HepG2 (cell line): Measurements from ENCODE around the gene SVIP. TPM values are rescaled to one million over a fixed set of nuclear protein-coding genes. Genes with fewer than 3 reads are reported as not detected.

Experiments
- HIVEP1 ChIP-seq: sonication (generic); formaldehyde crosslinking; IDR thresholded peaks from 2 replicates; pipeline ENCODE4 v1.4.0; 2020; ENCODE audit warnings: mild to moderate bottlenecking, missing genetic modification reagents
- IRF2 ChIP-seq: IDR thresholded peaks from 2 replicates; pipeline ENCODE4 v1.6.1; 2018; ENCODE audit warnings: missing genetic modification reagents, missing compliant biosample characterization
- ISL2 ChIP-seq: sonication (generic); formaldehyde crosslinking; IDR thresholded peaks from 2 replicates; pipeline ENCODE4 v1.5.0; 2020; ENCODE audit warnings: missing genetic modification reagents
- SOX13 ChIP-seq, 3 experiments: fragments of 450-650 bp in 1 of 3; sonication (generic) in 1 of 3; formaldehyde crosslinking in 1 of 3; IDR thresholded peaks in 2 of 3; conservative IDR thresholded peaks in 1 of 3; 2 replicates each; pipeline versions ENCODE4 v1.5.0 to v1.6.1; 2016 to 2020; ENCODE audit warnings: antibody characterized with exemption in 1 of 3, mild to moderate bottlenecking in 1 of 3, missing compliant biosample characterization in 1 of 3, missing genetic modification reagents in 1 of 3, moderate library complexity in 1 of 3
- SP1 ChIP-seq, 2 experiments: fragments of 450-650 bp in 1 of 2; sonication (generic) in 1 of 2; formaldehyde crosslinking in 1 of 2; IDR thresholded peaks; 2 replicates each; pipeline versions ENCODE4 v1.4.0 to v1.6.1; 2016 to 2020; ENCODE audit warnings: missing genetic modification reagents in 1 of 2
- SP5 ChIP-seq: IDR thresholded peaks from 2 replicates; pipeline ENCODE4 v1.6.1; 2016; ENCODE audit warnings: low read depth, borderline replicate concordance
- ZNF451 ChIP-seq: sonication (generic); formaldehyde crosslinking; IDR thresholded peaks from 2 replicates; pipeline ENCODE4 v1.5.0; 2020; ENCODE audit warnings: mild to moderate bottlenecking, missing genetic modification reagents
- ZNF546 ChIP-seq: sonication (generic); formaldehyde crosslinking; conservative IDR thresholded peaks from 2 replicates; pipeline ENCODE4 v1.8.1; 2023; ENCODE audit warnings: mild to moderate bottlenecking, missing genetic modification reagents
- ZNF614 ChIP-seq: IDR thresholded peaks from 2 replicates; pipeline ENCODE4 v1.6.1; 2018; ENCODE audit warnings: missing biosample characterization, missing genetic modification reagents, inconsistent platforms, borderline replicate concordance
- ZNF75D ChIP-seq: sonication (generic); formaldehyde crosslinking; IDR thresholded peaks from 2 replicates; pipeline ENCODE4 v1.8.1; 2023; ENCODE audit warnings: missing genetic modification reagents, mild to moderate bottlenecking, borderline replicate concordance
- ZNF891 ChIP-seq: sonication (generic); formaldehyde crosslinking; IDR thresholded peaks from 2 replicates; pipeline ENCODE4 v1.5.0; 2020; ENCODE audit warnings: mild to moderate bottlenecking, missing genetic modification reagents
- polyA plus RNA-seq, 8 experiments: library from polyadenylated mRNA; depleted of rRNA in 3 of 8; stranded (reverse) in 7 of 8; unstranded in 1 of 8; fragments of >200 nt; fragmentation: Illumina TruSeq in 4 of 8; extraction: Trizol in 4 of 8; gene quantifications; 2 replicates each; pipeline versions ENCODE4 v1.2.1 to v1.2.3, GENCODE V29; 2011 to 2016; ENCODE audit warnings: low read depth in 4 of 8, missing spikeins in 1 of 8, mixed read lengths in 1 of 8; ENCODE audit not compliant: insufficient read depth in 1 of 8
- total RNA-seq, 5 experiments: library from RNA; depleted of rRNA; stranded (reverse); fragments of >200 nt; fragmentation: Illumina TruSeq; extraction: Trizol; gene quantifications; 2 replicates each; pipeline ENCODE4 v1.2.3, GENCODE V29; 2016; ENCODE audit warnings: low read depth in 1 of 5
- TF ChIP-seq, protein P1 (sequence below): sonication (generic); formaldehyde crosslinking; IDR thresholded peaks from 2 replicates; pipeline ENCODE4 v1.5.0; 2020; ENCODE audit warnings: mild to moderate bottlenecking, missing genetic modification reagents, borderline replicate concordance
- TF ChIP-seq, protein P2 (sequence below): sonication (generic); formaldehyde crosslinking; IDR thresholded peaks from 2 replicates; pipeline ENCODE4 v1.8.1; 2023; ENCODE audit warnings: mild to moderate bottlenecking, moderate library complexity, missing genetic modification reagents
- TF ChIP-seq, protein P3 (sequence below): sonication (generic); formaldehyde crosslinking; IDR thresholded peaks from 2 replicates; pipeline ENCODE4 v1.4.0; 2020; ENCODE audit warnings: mild to moderate bottlenecking, missing genetic modification reagents
- TF ChIP-seq, protein P4 (sequence below): sonication (generic); formaldehyde crosslinking; IDR thresholded peaks from 2 replicates; pipeline ENCODE4 v1.5.1; 2020; ENCODE audit warnings: mild to moderate bottlenecking, missing genetic modification reagents, moderate library complexity

SVIP gene
- total and polyA plus RNA-seq, 2 of the 13 experiments (the other 11 are each of a cell fraction or from before 2014, with no cell fraction given): 6.3 to 27.2 TPM

DNA sequence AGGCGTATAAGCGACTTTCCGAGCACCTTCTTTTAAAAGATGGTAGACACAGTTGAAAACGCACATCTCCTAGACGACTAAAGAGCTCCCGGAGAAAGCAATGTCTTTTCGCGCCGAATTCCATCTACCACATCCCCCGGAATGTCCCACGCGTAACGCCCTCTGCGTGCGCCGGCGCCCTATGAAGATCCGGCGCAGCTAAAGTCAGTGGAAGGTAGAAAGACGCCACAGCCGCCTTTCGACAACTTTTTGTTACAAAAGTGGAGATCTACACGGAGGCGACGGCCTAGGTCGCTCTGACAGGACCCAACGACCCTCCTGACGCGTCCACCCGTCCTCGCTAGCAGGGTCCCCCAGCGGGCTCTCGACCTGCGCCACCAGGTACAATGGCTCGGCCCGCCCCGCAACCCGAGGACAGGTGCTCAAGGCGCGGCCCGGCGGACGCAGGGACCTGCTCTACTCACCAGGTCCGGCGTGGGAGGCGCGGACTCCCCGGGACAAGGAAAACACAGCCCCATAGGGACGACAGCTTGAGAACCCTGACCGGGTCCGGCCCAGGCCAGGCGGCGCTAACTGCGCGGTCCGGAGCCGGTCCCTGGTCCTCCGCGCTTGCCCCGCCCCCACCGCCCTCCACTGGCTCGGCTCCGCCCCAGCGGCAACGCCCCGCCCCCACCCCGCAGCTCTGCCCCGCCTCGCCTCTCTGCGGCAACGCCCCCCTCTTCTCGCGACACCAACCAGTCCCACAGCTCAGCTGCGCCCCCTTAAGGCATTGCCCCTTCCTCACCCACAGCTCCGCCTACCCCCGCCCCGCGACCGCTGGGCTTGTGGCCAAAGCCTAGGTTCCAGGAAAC lies at the start of gene SVIP (continued):
- TF ChIP-seq, protein P1, sequence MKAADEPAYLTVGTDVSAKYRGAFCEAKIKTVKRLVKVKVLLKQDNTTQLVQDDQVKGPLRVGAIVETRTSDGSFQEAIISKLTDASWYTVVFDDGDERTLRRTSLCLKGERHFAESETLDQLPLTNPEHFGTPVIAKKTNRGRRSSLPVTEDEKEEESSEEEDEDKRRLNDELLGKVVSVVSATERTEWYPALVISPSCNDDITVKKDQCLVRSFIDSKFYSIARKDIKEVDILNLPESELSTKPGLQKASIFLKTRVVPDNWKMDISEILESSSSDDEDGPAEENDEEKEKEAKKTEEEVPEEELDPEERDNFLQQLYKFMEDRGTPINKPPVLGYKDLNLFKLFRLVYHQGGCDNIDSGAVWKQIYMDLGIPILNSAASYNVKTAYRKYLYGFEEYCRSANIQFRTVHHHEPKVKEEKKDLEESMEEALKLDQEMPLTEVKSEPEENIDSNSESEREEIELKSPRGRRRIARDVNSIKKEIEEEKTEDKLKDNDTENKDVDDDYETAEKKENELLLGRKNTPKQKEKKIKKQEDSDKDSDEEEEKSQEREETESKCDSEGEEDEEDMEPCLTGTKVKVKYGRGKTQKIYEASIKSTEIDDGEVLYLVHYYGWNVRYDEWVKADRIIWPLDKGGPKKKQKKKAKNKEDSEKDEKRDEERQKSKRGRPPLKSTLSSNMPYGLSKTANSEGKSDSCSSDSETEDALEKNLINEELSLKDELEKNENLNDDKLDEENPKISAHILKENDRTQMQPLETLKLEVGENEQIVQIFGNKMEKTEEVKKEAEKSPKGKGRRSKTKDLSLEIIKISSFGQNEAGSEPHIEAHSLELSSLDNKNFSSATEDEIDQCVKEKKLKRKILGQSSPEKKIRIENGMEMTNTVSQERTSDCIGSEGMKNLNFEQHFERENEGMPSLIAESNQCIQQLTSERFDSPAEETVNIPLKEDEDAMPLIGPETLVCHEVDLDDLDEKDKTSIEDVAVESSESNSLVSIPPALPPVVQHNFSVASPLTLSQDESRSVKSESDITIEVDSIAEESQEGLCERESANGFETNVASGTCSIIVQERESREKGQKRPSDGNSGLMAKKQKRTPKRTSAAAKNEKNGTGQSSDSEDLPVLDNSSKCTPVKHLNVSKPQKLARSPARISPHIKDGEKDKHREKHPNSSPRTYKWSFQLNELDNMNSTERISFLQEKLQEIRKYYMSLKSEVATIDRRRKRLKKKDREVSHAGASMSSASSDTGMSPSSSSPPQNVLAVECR (CRISPR knock-in tag): peak; percentile 68; the same call in 1 of the 2 replicates
- TF ChIP-seq, protein P2, sequence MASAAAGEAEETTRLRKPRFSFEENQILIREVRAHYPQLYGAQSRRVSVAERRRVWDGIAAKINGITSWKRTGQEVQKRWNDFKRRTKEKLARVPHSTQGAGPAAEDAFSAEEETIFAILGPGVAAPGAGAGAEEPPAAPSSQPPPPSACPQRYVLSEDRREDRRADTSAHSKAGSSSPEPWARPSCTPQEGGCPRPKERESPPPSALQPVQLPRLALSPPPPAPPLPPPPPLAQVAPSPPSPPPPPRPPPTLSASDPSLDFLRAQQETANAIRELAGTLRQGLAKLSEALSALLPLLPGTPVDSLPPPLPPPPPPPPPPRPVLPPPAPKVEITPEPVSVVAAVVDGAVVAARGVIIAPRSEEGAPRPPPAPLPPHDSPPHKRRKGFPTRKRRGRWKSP (CRISPR knock-in tag): peak; percentile 98
- TF ChIP-seq ZNF451 (no peak), SOX13 (IDR thresholded peaks at IDR 0.05) (no peak), SOX13 (CRISPR knock-in tag; conservative IDR thresholded peaks at IDR 0.05 in 1 of 2, IDR thresholded peaks at IDR 0.05 in 1 of 2) (peak in 1 of 2 experiments; percentile 55; a peak in 2 of 4 replicates), IRF2 (CRISPR knock-in tag) (peak; percentile 66), ZNF75D (CRISPR knock-in tag) (no peak), ZNF891 (CRISPR knock-in tag) (peak; percentile 37; the same call in 1 of the 2 replicates), SP5 (peak; percentile 92), ZNF546 (CRISPR knock-in tag) (0 out of 2 replicates have a peak, but pooled peaks have one; percentile 35), ISL2 (CRISPR knock-in tag) (peak; percentile 38; the same call in 1 of the 2 replicates), SP1 (IDR thresholded peaks at IDR 0.05) (no peak), SP1 (CRISPR knock-in tag; IDR thresholded peaks at IDR 0.05) (peak; percentile 66), HIVEP1 (peak; percentile 43; the same call in 1 of the 2 replicates), ZNF614 (CRISPR knock-in tag) (peak; percentile 67; the same call in 1 of the 2 replicates)
- TF ChIP-seq, protein P3, sequence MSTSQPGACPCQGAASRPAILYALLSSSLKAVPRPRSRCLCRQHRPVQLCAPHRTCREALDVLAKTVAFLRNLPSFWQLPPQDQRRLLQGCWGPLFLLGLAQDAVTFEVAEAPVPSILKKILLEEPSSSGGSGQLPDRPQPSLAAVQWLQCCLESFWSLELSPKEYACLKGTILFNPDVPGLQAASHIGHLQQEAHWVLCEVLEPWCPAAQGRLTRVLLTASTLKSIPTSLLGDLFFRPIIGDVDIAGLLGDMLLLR (CRISPR knock-in tag): peak; percentile 88
- TF ChIP-seq, protein P4, sequence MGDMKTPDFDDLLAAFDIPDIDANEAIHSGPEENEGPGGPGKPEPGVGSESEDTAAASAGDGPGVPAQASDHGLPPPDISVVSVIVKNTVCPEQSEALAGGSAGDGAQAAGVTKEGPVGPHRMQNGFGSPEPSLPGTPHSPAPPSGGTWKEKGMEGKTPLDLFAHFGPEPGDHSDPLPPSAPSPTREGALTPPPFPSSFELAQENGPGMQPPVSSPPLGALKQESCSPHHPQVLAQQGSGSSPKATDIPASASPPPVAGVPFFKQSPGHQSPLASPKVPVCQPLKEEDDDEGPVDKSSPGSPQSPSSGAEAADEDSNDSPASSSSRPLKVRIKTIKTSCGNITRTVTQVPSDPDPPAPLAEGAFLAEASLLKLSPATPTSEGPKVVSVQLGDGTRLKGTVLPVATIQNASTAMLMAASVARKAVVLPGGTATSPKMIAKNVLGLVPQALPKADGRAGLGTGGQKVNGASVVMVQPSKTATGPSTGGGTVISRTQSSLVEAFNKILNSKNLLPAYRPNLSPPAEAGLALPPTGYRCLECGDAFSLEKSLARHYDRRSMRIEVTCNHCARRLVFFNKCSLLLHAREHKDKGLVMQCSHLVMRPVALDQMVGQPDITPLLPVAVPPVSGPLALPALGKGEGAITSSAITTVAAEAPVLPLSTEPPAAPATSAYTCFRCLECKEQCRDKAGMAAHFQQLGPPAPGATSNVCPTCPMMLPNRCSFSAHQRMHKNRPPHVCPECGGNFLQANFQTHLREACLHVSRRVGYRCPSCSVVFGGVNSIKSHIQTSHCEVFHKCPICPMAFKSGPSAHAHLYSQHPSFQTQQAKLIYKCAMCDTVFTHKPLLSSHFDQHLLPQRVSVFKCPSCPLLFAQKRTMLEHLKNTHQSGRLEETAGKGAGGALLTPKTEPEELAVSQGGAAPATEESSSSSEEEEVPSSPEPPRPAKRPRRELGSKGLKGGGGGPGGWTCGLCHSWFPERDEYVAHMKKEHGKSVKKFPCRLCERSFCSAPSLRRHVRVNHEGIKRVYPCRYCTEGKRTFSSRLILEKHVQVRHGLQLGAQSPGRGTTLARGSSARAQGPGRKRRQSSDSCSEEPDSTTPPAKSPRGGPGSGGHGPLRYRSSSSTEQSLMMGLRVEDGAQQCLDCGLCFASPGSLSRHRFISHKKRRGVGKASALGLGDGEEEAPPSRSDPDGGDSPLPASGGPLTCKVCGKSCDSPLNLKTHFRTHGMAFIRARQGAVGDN: peak; percentile 87
